Kidney (tissue), 14 donors: Measurements from ENCODE around the gene ODAM. TPM values are rescaled to one million over a fixed set of nuclear protein-coding genes. Genes with fewer than 3 reads are reported as not detected.

Experiments
- DNase-seq, 5 donors: peaks; one replicate each; pipeline ENCODE4 v3.0.0-alpha.2; 2013 to 2020
- FAIRE-seq: peaks from 2 replicates; lab custom pipeline; 2012; peaks lifted over from hg19 to GRCh38; lab: Jason Lieb, UNC
- H3K27ac ChIP-seq, 2 donors: one replicate each; pipeline ENCODE4 v1.7.0; 2013; ENCODE audit warnings: low read depth in 2 of 2, low read length in 2 of 2, inconsistent platforms in 1 of 2
- H3K27me3 ChIP-seq: one replicate; pipeline ENCODE4 v1.7.1; 2013; ENCODE audit warnings: low read length, inconsistent platforms; ENCODE audit not compliant: control insufficient read depth, insufficient read depth
- H3K36me3 ChIP-seq, 3 donors: one replicate each; pipeline versions ENCODE4 v1.7.0 to v1.7.1; 2013; ENCODE audit warnings: low read length in 3 of 3, control low read depth in 1 of 3, inconsistent platforms in 1 of 3; ENCODE audit not compliant: insufficient read depth in 3 of 3, control insufficient read depth in 2 of 3
- H3K4me1 ChIP-seq, 3 donors: one replicate each; pipeline versions ENCODE4 v1.7.0 to v1.7.1; 2013; ENCODE audit warnings: low read length in 3 of 3, inconsistent platforms in 1 of 3, low read depth in 1 of 3; ENCODE audit not compliant: control insufficient read depth in 2 of 3, insufficient read depth in 2 of 3
- H3K4me3 ChIP-seq, 3 donors: one replicate each; pipeline versions ENCODE4 v1.7.0 to v1.8.1; 2013; ENCODE audit warnings: low read length in 3 of 3, control low read depth in 1 of 3, inconsistent platforms in 1 of 3
- H3K9ac ChIP-seq, 3 donors: one replicate each; pipeline versions ENCODE4 v1.7.0 to v1.7.1; 2013; ENCODE audit warnings: low read length in 3 of 3, control low read depth in 1 of 3, inconsistent platforms in 1 of 3
- H3K9me3 ChIP-seq, 3 donors: one replicate each; pipeline versions ENCODE4 v1.7.0 to v1.7.1; 2013; ENCODE audit warnings: low read length in 3 of 3, control low read depth in 1 of 3, inconsistent platforms in 1 of 3; ENCODE audit not compliant: control insufficient read depth in 2 of 3, insufficient read depth in 1 of 3
- CTCF ChIP-seq: IDR thresholded peaks from 3 replicates; pipeline ENCODE4 v1.5.1; 2012; ENCODE audit warnings: mild to moderate bottlenecking, moderate library complexity, borderline replicate concordance; ENCODE audit not compliant: insufficient read depth; ENCODE audit errors: extremely low read depth
- intact Hi-C: fragments of 100-400 bp; cut with DNase I; formaldehyde crosslinking; loops from one replicate; pipeline ENCODE4 v1.11.1; 2022
- polyA plus RNA-seq: library from polyadenylated mRNA; stranded (reverse); fragments of 350-450 nt; fragmentation: Illumina TruSeq; extraction: RNeasy Lipid Tissue Mini Kit (QIAGEN cat#74804); gene quantifications from one replicate; pipeline ENCODE4 v1.2.3, GENCODE V29; 2014; ENCODE audit warnings: low read depth, low replicate concordance; ENCODE audit not compliant: insufficient read depth
- total RNA-seq: library from RNA; stranded (reverse); fragmentation: NEBNext Ultra II Directional; extraction: Animal tissue kit (Norgen Biotek cat#: 25700); gene quantifications from one replicate; pipeline ENCODE4 v1.2.1, GENCODE V29; 2021
- donor health status: control.
- donor health status: control.
- donor health status: control.
- donor health status: control.
- donor health status: control.
- donor health status: DM: yes; HTN: yes; CAD: no.
- donor health status: Normal renal cell carcinoma (clear cell type).

ODAM gene
- total and polyA plus RNA-seq, 2 donors from 2014 or later, result 4.0 TPM; not detected in 1

GRCh38 chr4:70251945-70252277 is 56.4 kb downstream of the ODAM start:
- Histone ChIP-seq H3K9ac (no peak overlapping the region), H3K4me3 (no peak overlapping the region), H3K36me3 (no peaks in the 10 kb centered on the region), H3K9me3 (no peaks in the 10 kb centered on the region), H3K27me3 (no peaks in the 10 kb centered on the region), H3K4me1 (no peaks in the 10 kb centered on the region), H3K27ac (no peak overlapping the region)
- FAIRE-seq (no peak), DNase-seq (no peak)
- intact Hi-C loops, result no loop called here
- no peak for TF ChIP-seq CTCF

Other genes with a start within 250 kb of the ODAM start
- not detected for gene CSN2, start 230.0 kb upstream of the ODAM start, total RNA-seq
- gene CSN2, start 230.0 kb upstream of the ODAM start, polyA plus RNA-seq, result not detected
- gene STATH, start 199.8 kb upstream of the ODAM start, total RNA-seq, result not detected
- not detected for gene STATH, start 199.8 kb upstream of the ODAM start, polyA plus RNA-seq
- gene HTN3, start 167.3 kb upstream of the ODAM start, total RNA-seq, result not detected
- gene HTN3, start 167.3 kb upstream of the ODAM start, polyA plus RNA-seq, result not detected
- gene HTN1, start 145.3 kb upstream of the ODAM start, total RNA-seq, result not detected
- gene HTN1, start 145.3 kb upstream of the ODAM start, polyA plus RNA-seq, result not detected
- not detected for gene PRR27, start 41.5 kb upstream of the ODAM start, total RNA-seq
- gene PRR27, start 41.5 kb upstream of the ODAM start, polyA plus RNA-seq, result not detected
- gene FDCSP, start 30.4 kb downstream of the ODAM start, total RNA-seq, result 0.50 TPM
- gene FDCSP, start 30.4 kb downstream of the ODAM start, polyA plus RNA-seq, result not detected
- gene CSN3, start 46.9 kb downstream of the ODAM start, total RNA-seq, result not detected
- not detected for gene CSN3, start 46.9 kb downstream of the ODAM start, polyA plus RNA-seq
- not detected for gene CABS1, start 139.3 kb downstream of the ODAM start, total RNA-seq
- not detected for gene CABS1, start 139.3 kb downstream of the ODAM start, polyA plus RNA-seq
- gene SMR3A, start 165.0 kb downstream of the ODAM start, total RNA-seq, result not detected
- not detected for gene SMR3A, start 165.0 kb downstream of the ODAM start, polyA plus RNA-seq
- not detected for gene SMR3B, start 187.4 kb downstream of the ODAM start, total RNA-seq
- gene SMR3B, start 187.4 kb downstream of the ODAM start, polyA plus RNA-seq, result not detected
- not detected for gene OPRPN, start 202.2 kb downstream of the ODAM start, total RNA-seq
- gene OPRPN, start 202.2 kb downstream of the ODAM start, polyA plus RNA-seq, result not detected